Fibroblast of villous mesenchyme (primary cell): Measurements from ENCODE around the gene HPCA. TPM values are rescaled to one million over a fixed set of nuclear protein-coding genes. Genes with fewer than 3 reads are reported as not detected.

ENCODE experiments used
- DNase-seq: peaks from one replicate; pipeline ENCODE4 v3.0.0-alpha.2; 2010; ENCODE audit warnings: low read depth
- H3K4me3 ChIP-seq: 2 replicates; pipeline ENCODE4 v1.5.1; 2011; ENCODE audit warnings: low read depth, mild to moderate bottlenecking, low read length
- CTCF ChIP-seq: IDR thresholded peaks from 2 replicates; pipeline ENCODE4 v1.5.1; 2012; ENCODE audit warnings: low read depth, mild to moderate bottlenecking, low read length; ENCODE audit not compliant: insufficient read depth
- total RNA-seq: library from RNA; depleted of rRNA; stranded (reverse); fragments of >200 nt; gene quantifications from 2 replicates; pipeline ENCODE4 v1.2.3, GENCODE V29; 2012

HPCA gene
- total RNA-seq, 1 donor: not detected

GRCh38 chr1:32860566-32860965, 25.7 kb upstream of the HPCA start:
- no peak for TF ChIP-seq CTCF
- no peak for DNase-seq

GRCh38 chr1:32861904-32862695, 24.2 kb upstream of the HPCA start:
- TF ChIP-seq CTCF: no peak
- no peak for DNase-seq
- H3K4me3 ChIP-seq: no peak overlapping the region

More at GRCh38 chr1:32860566-32860965, 25.7 kb upstream of the HPCA start:
- H3K4me3 ChIP-seq: no peak overlapping the region

- DNase-seq: no peak
- TF ChIP-seq CTCF: no peak
- H3K4me3 ChIP-seq: no peak overlapping the region
Measured at GRCh38 chr1:32863218-32863880, 22.9 kb upstream of the HPCA start.

GRCh38 chr1:32863881-32864245, 22.4 kb upstream of the HPCA start:
- no peak for DNase-seq
- no peak overlapping the region for H3K4me3 ChIP-seq
- TF ChIP-seq CTCF: no peak

GRCh38 chr1:32864375-32865019, 21.8 kb upstream of the HPCA start:
- no peak for DNase-seq
- TF ChIP-seq CTCF: no peak

GRCh38 chr1:32865639-32866405, 20.5 kb upstream of the HPCA start:
- DNase-seq: no peak
- no peak for TF ChIP-seq CTCF
- no peak overlapping the region for H3K4me3 ChIP-seq

More at GRCh38 chr1:32864375-32865019, 21.8 kb upstream of the HPCA start:
- no peak overlapping the region for H3K4me3 ChIP-seq
